HUES6 (cell line): ENCODE measurements around the gene NTRK2.

Source experiments
- H3K27ac ChIP-seq: 2 replicates; pipeline ENCODE4 v1.7.0; 2013; ENCODE audit warnings: low read depth, mild to moderate bottlenecking, low read length, inconsistent platforms
- H3K27me3 ChIP-seq: 2 replicates; pipeline ENCODE4 v1.6.1; 2013; ENCODE audit warnings: low read length; ENCODE audit not compliant: control insufficient read depth, insufficient read depth
- H3K36me3 ChIP-seq: 2 replicates; pipeline ENCODE4 v1.6.1; 2013; ENCODE audit warnings: low read length; ENCODE audit not compliant: control insufficient read depth, insufficient read depth
- H3K4me1 ChIP-seq: 2 replicates; pipeline ENCODE4 v1.6.1; 2013; ENCODE audit warnings: low read length; ENCODE audit not compliant: control insufficient read depth, insufficient read depth
- H3K4me3 ChIP-seq: 2 replicates; pipeline ENCODE4 v1.5.1; 2013; ENCODE audit warnings: low read depth, low read length
- H3K9ac ChIP-seq: one replicate; pipeline ENCODE4 v1.6.1; 2013; ENCODE audit warnings: mild to moderate bottlenecking, low read length
- H3K9me3 ChIP-seq: 2 replicates; pipeline ENCODE4 v1.6.1; 2013; ENCODE audit warnings: low read depth, low read length; ENCODE audit not compliant: control insufficient read depth, insufficient read depth

NTRK2 gene

DNA sequence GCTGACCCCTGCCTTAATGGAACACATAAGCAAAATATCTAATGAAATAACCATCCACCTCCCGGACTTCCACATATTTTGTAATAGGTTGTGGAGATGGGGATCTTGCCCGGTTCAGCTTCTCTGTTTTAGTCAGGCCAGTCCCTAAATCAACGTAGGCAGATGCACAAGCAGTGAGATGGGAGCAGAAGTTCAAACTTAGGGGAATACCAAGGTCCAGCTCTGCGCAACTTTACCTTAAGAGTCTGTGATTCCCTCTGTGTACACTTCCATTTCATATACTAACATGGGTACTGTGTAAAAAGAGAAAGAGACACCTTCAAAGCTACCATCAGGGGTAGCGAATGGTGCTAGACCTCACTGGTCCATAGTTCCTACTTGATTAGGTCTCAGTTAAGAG, 110.9 kb downstream of the NTRK2 start:
- H3K9ac ChIP-seq: no peak overlapping the region
- H3K27me3 ChIP-seq: no peaks in the 10 kb centered on the region
- H3K27ac ChIP-seq: no peak overlapping the region
- no peak overlapping the region for H3K4me3 ChIP-seq
- no peaks in the 10 kb centered on the region for H3K36me3 ChIP-seq
- H3K4me1 ChIP-seq: no peaks in the 10 kb centered on the region
- H3K9me3 ChIP-seq: no peaks in the 10 kb centered on the region

- Histone ChIP-seq H3K4me3 (no peak overlapping the region), H3K36me3 (no peaks in the 10 kb centered on the region), H3K4me1 (no peaks in the 10 kb centered on the region), H3K27ac (no peak overlapping the region), H3K9ac (no peak overlapping the region), H3K27me3 (no peaks in the 10 kb centered on the region), H3K9me3 (no peaks in the 10 kb centered on the region)
Measured at GRCh38 chr9:84781458-84781857, 111.9 kb downstream of the NTRK2 start.

DNA sequence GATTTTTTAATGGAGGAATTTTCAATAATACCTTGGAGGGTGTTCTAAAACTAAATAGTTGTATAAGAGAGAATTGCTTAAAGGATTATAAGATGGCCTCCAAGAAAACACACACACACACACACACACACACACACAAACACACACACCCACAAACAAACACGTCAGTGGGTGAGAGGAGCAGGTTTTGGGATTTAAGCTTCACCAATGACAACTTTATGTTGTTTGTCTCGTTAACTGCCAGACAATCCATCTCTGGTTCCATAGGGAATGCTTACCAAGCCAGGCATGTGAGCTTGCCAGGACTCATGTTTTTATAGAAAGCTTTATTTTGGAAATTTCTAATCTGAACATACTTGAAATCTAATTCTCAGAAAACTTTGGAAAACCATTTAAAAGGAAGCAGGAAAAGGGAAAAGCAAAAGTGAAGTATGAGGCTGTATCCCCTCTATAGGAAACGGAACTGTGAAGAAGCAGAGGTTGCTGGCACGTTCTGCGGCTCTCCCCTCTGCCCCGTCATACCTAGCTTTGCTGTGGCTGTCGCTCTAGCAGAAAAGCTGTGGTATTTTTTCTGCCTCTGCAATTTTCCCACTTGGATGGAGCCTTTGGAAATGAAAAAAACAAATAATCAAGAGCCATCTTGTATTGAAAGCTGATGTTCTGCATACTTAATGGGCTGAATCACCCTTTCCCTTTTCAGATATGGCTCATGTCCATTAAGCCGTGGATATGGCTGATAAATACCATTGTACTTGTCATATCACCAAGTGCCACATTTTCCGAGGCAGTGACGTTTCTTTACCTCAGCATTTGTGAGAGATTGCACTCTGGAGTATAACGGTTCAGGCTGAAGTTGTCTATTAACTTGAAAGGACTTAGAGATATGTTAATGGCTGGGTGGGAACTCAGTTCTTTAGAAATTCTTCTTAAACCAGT, 112.7 kb downstream of the NTRK2 start:
- H3K4me3 ChIP-seq: no peak overlapping the region
- H3K27me3 ChIP-seq: no peaks in the 10 kb centered on the region
- H3K4me1 ChIP-seq: no peaks in the 10 kb centered on the region

GRCh38 chr9:84785792-84786547, 116.4 kb downstream of the NTRK2 start:
- H3K4me1 ChIP-seq: no peaks in the 10 kb centered on the region
- H3K9ac ChIP-seq: no peak overlapping the region
- no peaks in the 10 kb centered on the region for H3K9me3 ChIP-seq
- H3K36me3 ChIP-seq: no peaks in the 10 kb centered on the region
- no peak overlapping the region for H3K4me3 ChIP-seq
- H3K27me3 ChIP-seq: no peaks in the 10 kb centered on the region
- H3K27ac ChIP-seq: no peak overlapping the region

More for the DNA sequence above, 112.7 kb downstream of the NTRK2 start:
- Histone ChIP-seq H3K27ac (no peak overlapping the region), H3K9me3 (no peaks in the 10 kb centered on the region), H3K36me3 (no peaks in the 10 kb centered on the region), H3K9ac (no peak overlapping the region)

- H3K9ac ChIP-seq: no peak overlapping the region
- no peaks in the 10 kb centered on the region for H3K36me3 ChIP-seq
- no peak overlapping the region for H3K4me3 ChIP-seq
- no peaks in the 10 kb centered on the region for H3K9me3 ChIP-seq
- no peaks in the 10 kb centered on the region for H3K4me1 ChIP-seq
- no peak overlapping the region for H3K27ac ChIP-seq
- no peaks in the 10 kb centered on the region for H3K27me3 ChIP-seq
Measured at GRCh38 chr9:84788803-84789462, 119.4 kb downstream of the NTRK2 start.

GRCh38 chr9:84789463-84789830, 119.9 kb downstream of the NTRK2 start:
- Histone ChIP-seq H3K27ac (no peak overlapping the region), H3K4me3 (no peak overlapping the region), H3K4me1 (no peaks in the 10 kb centered on the region)

GRCh38 chr9:84791643-84792042, 122.1 kb downstream of the NTRK2 start:
- Histone ChIP-seq H3K9ac (no peak overlapping the region), H3K27me3 (no peaks in the 10 kb centered on the region), H3K27ac (no peak overlapping the region), H3K4me1 (no peaks in the 10 kb centered on the region), H3K9me3 (no peaks in the 10 kb centered on the region), H3K4me3 (no peak overlapping the region), H3K36me3 (no peaks in the 10 kb centered on the region)

More at GRCh38 chr9:84789463-84789830, 119.9 kb downstream of the NTRK2 start:
- no peaks in the 10 kb centered on the region for H3K36me3 ChIP-seq
- H3K27me3 ChIP-seq: no peaks in the 10 kb centered on the region
- H3K9ac ChIP-seq: no peak overlapping the region
- no peaks in the 10 kb centered on the region for H3K9me3 ChIP-seq

DNA sequence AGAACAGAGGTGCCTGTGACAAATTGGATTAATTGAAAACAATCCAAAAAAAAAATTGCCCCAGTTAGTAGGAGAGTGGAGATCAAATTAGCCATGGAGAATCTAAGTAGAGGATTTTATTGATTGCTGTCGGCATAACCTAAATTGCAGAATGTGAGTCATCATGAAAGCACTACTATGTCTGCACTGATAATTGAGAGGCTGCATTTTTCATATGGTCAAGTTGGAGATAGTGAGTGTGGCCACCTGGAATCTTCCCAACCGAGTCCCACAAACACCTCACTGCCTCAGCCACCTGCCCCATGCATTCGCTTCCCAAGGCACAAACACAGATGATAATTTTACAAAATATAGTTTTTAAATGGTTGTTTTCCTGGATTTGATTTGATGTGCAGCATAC, 123.7 kb downstream of the NTRK2 start:
- no peaks in the 10 kb centered on the region for H3K36me3 ChIP-seq
- H3K27ac ChIP-seq: no peak overlapping the region
- no peaks in the 10 kb centered on the region for H3K9me3 ChIP-seq
- no peak overlapping the region for H3K9ac ChIP-seq
- no peaks in the 10 kb centered on the region for H3K4me1 ChIP-seq
- H3K27me3 ChIP-seq: no peaks in the 10 kb centered on the region
- no peak overlapping the region for H3K4me3 ChIP-seq

DNA sequence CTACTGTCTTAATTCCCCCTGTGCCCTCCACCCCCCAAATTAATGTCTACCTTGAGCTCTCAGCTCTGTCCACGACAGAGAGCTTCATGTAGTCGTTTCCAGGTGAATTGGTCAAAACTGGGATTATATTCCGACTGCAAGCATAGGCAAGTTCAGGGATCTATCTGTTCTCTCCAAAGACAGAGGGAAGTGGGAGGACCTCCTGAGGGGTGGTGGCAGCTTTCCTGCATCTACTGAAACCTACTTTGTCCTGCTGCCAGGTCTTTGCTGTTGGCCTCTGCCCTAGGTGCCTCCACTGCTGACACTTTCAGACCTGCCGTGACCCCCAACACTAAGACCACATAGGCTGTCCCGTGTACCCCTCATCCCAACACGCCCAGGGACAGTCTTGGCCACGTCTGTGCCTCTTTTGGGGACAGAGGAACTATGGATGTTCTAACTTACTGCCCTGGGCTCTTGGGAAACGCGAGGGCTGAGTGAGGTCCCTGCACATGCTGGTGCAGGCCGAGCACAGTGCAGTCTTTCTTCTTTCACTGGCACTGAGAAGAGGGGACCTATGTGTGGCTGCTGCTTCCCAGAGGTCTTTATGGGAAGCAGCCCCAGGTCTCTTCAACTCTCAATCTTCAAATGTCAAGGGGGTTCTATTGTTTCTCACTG, 125.6 kb downstream of the NTRK2 start:
- no peaks in the 10 kb centered on the region for H3K36me3 ChIP-seq
- no peak overlapping the region for H3K9ac ChIP-seq
- H3K27ac ChIP-seq: no peak overlapping the region
- no peaks in the 10 kb centered on the region for H3K9me3 ChIP-seq
- no peaks in the 10 kb centered on the region for H3K4me1 ChIP-seq
- H3K4me3 ChIP-seq: no peak overlapping the region
- H3K27me3 ChIP-seq: no peaks in the 10 kb centered on the region

- Histone ChIP-seq H3K4me1 (no peaks in the 10 kb centered on the region), H3K9ac (no peak overlapping the region), H3K27ac (no peak overlapping the region), H3K9me3 (no peaks in the 10 kb centered on the region), H3K4me3 (no peak overlapping the region), H3K27me3 (no peaks in the 10 kb centered on the region), H3K36me3 (no peaks in the 10 kb centered on the region)
Measured at GRCh38 chr9:84796404-84796803, 126.9 kb downstream of the NTRK2 start.
